Mesendoderm (in vitro differentiated cells): Measurements from ENCODE around the gene FCN2.

Experiments used
- DNase-seq: peaks from one replicate; pipeline ENCODE4 v3.0.0; 2013
- H2AK5ac ChIP-seq: 2 replicates; pipeline ENCODE4 v1.6.1; 2013; ENCODE audit warnings: low read length, inconsistent platforms
- H2BK120ac ChIP-seq: 2 replicates; pipeline ENCODE4 v1.6.1; 2013; ENCODE audit warnings: low read depth, mild to moderate bottlenecking, low read length, moderate library complexity, mixed read lengths
- H2BK15ac ChIP-seq: replicated peaks from 2 replicates; pipeline ENCODE4 v1.6.1; 2013; ENCODE audit warnings: low read depth, mild to moderate bottlenecking, moderate library complexity
- H2BK5ac ChIP-seq: 2 replicates; pipeline ENCODE4 v1.6.1; 2013; ENCODE audit warnings: low read length, inconsistent platforms
- H3K18ac ChIP-seq: 2 replicates; pipeline ENCODE4 v1.6.1; 2013; ENCODE audit warnings: mild to moderate bottlenecking, low read length, mixed read lengths
- H3K23ac ChIP-seq: one replicate; pipeline ENCODE4 v1.6.1; 2013; ENCODE audit warnings: low read length
- H3K27ac ChIP-seq: 2 replicates; pipeline ENCODE4 v1.5.1; 2013; ENCODE audit warnings: low read depth, mild to moderate bottlenecking, inconsistent platforms, low read length, moderate library complexity
- H3K27me3 ChIP-seq: 2 replicates; pipeline ENCODE4 v1.6.1; 2013; ENCODE audit warnings: low read length, control low read depth, mild to moderate bottlenecking, inconsistent platforms; ENCODE audit not compliant: insufficient read depth, poor library complexity
- H3K36me3 ChIP-seq: 2 replicates; pipeline ENCODE4 v1.6.1; 2013; ENCODE audit warnings: low read length, inconsistent platforms; ENCODE audit not compliant: control insufficient read depth, insufficient read depth
- H3K4ac ChIP-seq: one replicate; pipeline ENCODE4 v1.6.1; 2013; ENCODE audit warnings: low read depth, mild to moderate bottlenecking, low read length, moderate library complexity
- H3K4me1 ChIP-seq: 2 replicates; pipeline ENCODE4 v1.6.1; 2013; ENCODE audit warnings: low read depth, low read length, inconsistent platforms; ENCODE audit not compliant: control insufficient read depth
- H3K4me2 ChIP-seq: 2 replicates; pipeline ENCODE4 v1.6.1; 2013; ENCODE audit warnings: low read length
- H3K4me3 ChIP-seq: 2 replicates; pipeline ENCODE4 v1.5.1; 2013; ENCODE audit warnings: mild to moderate bottlenecking, low read length
- H3K56ac ChIP-seq: one replicate; pipeline ENCODE4 v1.6.1; 2013; ENCODE audit warnings: low read length
- H3K79me1 ChIP-seq: 2 replicates; pipeline ENCODE4 v1.6.1; 2013; ENCODE audit warnings: low read length, inconsistent platforms
- H3K79me2 ChIP-seq: 2 replicates; pipeline ENCODE4 v1.6.1; 2013; ENCODE audit warnings: mild to moderate bottlenecking, low read length; ENCODE audit not compliant: control insufficient read depth, insufficient read depth
- H3K9ac ChIP-seq: 2 replicates; pipeline ENCODE4 v1.6.1; 2013; ENCODE audit warnings: low read length, inconsistent platforms
- H4K5ac ChIP-seq: one replicate; pipeline ENCODE4 v1.6.1; 2013; ENCODE audit warnings: low read length
- H4K8ac ChIP-seq: one replicate; pipeline ENCODE4 v1.6.1; 2013; ENCODE audit warnings: low read depth, mild to moderate bottlenecking, control low read depth, low read length, moderate library complexity
- WGBS: extraction: QIAGEN DNeasy Blood & Tissue Kit; methylation state at CpG from one replicate; pipeline ENCODE4 v1.1.7; 2013; ENCODE audit warnings: low lambda C conversion rate, missing lambda C conversion rate; ENCODE audit not compliant: insufficient coverage; ENCODE audit errors: extremely low coverage; 5-methylcytosine and 5-hydroxymethylcytosine counted together

Gene FCN2

DNA sequence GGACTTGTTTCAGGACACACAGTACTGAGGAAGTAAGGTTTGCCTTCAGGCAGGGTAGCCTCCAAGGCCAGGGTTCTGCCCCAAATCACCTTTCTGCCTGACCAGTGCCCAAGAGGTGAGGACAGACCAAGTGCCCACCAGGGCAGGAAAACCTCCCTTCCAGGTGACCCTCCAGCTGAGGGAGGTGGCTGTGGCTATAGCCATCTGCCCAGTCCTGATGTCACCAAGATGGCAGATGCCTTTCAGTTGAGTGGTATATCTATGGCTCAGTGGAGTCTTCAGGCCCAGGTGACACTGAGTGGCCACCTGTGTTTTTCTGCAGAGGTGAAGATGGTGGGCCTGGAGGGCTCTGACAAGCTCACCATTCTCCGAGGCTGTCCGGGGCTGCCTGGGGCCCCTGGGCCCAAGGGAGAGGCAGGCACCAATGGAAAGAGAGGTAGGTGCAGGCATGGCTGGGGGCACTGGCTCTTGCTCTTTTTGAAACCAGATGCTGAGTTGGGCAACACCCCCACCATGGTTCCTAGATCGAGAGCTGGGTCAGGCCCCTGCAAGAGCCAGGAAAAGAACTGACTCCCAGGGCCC is 1.7 kb downstream of the FCN2 start:
- no peak overlapping the region for H2BK15ac ChIP-seq
- no peaks in the 10 kb centered on the region for H3K27me3 ChIP-seq
- H4K8ac ChIP-seq: no peak overlapping the region
- H3K18ac ChIP-seq: no peak overlapping the region
- no peak overlapping the region for H3K56ac ChIP-seq
- H3K79me2 ChIP-seq: no peaks in the 10 kb centered on the region
- no peak overlapping the region for H3K27ac ChIP-seq
- no peak overlapping the region for H2BK120ac ChIP-seq
- H3K4me3 ChIP-seq: no peak overlapping the region
- H3K36me3 ChIP-seq: no peaks in the 10 kb centered on the region
- no peaks in the 10 kb centered on the region for H3K79me1 ChIP-seq
- peak overlapping the region; percentile 80 for H3K23ac ChIP-seq
- no peak overlapping the region for H2AK5ac ChIP-seq
- no peak overlapping the region for H3K4me2 ChIP-seq
- no peak overlapping the region for H4K5ac ChIP-seq
- no peak for DNase-seq
- no CpG with 5 or more reads among the region's 3 CpGs for WGBS
- H2BK5ac ChIP-seq: no peak overlapping the region
- no peak overlapping the region for H3K9ac ChIP-seq
- no peaks in the 10 kb centered on the region for H3K4me1 ChIP-seq
- no peak overlapping the region for H3K4ac ChIP-seq

DNA sequence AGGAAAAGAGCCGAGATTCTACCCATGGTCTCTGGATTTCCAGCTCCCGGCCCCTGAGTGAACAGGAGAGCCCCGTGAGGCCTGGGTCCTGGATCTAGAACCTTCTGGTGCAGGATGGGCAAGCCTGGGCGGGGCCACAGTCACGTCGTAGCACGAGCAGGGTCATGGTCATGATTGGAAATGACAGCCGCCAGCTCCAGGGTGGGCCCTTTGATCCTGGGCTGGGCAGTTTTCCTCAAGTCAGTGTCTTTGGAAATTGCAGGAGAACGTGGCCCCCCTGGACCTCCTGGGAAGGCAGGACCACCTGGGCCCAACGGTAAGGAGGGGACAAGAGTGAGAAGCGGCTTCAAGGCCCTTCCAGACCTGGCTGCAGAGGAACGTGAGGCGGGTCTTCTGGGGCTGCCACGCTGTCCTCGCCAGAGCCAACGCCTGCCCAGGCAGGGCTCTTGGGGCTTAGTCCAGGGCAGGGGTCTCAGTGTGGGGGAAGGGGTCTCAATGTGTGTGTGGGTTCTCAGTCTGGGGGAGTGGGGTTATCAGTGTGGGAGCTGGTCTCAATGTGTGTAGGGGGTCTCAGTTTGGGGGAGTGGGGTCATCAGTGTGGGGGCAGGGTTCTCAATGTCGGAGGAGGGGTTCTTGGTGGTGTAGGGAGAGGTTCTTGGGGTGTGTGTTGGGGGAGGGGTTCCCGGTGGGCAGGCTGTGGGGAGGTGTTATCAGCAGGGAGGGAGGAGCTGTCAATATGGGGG is 2.6 kb downstream of the FCN2 start:
- H3K18ac ChIP-seq: no peak overlapping the region
- no peak overlapping the region for H3K4me3 ChIP-seq
- H3K36me3 ChIP-seq: no peaks in the 10 kb centered on the region
- no peak overlapping the region for H3K4me2 ChIP-seq
- no peak overlapping the region for H3K27ac ChIP-seq
- no CpG with 5 or more reads among the region's 18 CpGs for WGBS
- H3K79me1 ChIP-seq: no peaks in the 10 kb centered on the region
- no peak overlapping the region for H3K9ac ChIP-seq
- H2AK5ac ChIP-seq: no peak overlapping the region
- no peak overlapping the region for H3K4ac ChIP-seq
- no peaks in the 10 kb centered on the region for H3K4me1 ChIP-seq
- H4K5ac ChIP-seq: no peak overlapping the region
- no peak for DNase-seq
- no peak overlapping the region for H2BK120ac ChIP-seq
- no peaks in the 10 kb centered on the region for H3K79me2 ChIP-seq
- no peak overlapping the region for H2BK5ac ChIP-seq
- H2BK15ac ChIP-seq: no peak overlapping the region
- H4K8ac ChIP-seq: no peak overlapping the region
- no peaks in the 10 kb centered on the region for H3K27me3 ChIP-seq
- no peak overlapping the region for H3K56ac ChIP-seq
- no peak overlapping the region for H3K23ac ChIP-seq

DNA sequence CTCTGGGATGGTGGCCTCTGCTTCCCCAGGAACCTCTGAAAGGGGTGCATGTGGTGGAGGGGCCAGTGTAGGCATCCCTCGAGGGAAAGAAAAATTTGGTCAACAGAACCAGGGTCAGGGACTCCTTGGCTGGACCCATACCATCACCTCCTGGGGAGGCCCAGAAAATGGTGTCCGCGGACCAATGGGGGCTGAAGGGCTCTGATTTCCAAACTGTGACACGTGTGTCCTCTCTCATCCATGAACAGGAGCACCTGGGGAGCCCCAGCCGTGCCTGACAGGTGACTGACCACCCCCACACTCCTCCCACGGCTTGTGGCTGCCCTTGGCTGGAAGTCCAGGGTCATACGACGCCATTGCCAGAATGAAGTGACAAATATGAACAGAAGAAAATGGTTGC is 3.9 kb downstream of the FCN2 start:
- Histone ChIP-seq H3K4me1 (no peaks in the 10 kb centered on the region), H3K18ac (no peak overlapping the region), H3K4me2 (no peak overlapping the region), H3K4ac (no peak overlapping the region), H2AK5ac (no peak overlapping the region), H3K56ac (no peak overlapping the region), H2BK5ac (no peak overlapping the region), H4K8ac (no peak overlapping the region), H3K79me1 (no peaks in the 10 kb centered on the region), H3K27ac (no peak overlapping the region), H2BK15ac (no peak overlapping the region), H3K4me3 (no peak overlapping the region), H4K5ac (no peak overlapping the region), H3K79me2 (no peaks in the 10 kb centered on the region), H3K36me3 (no peaks in the 10 kb centered on the region), H3K9ac (no peak overlapping the region), H3K27me3 (no peaks in the 10 kb centered on the region), H2BK120ac (no peak overlapping the region), H3K23ac (no peak overlapping the region)
- DNase-seq: no peak
- no CpG with 5 or more reads among the region's 8 CpGs for WGBS

DNA sequence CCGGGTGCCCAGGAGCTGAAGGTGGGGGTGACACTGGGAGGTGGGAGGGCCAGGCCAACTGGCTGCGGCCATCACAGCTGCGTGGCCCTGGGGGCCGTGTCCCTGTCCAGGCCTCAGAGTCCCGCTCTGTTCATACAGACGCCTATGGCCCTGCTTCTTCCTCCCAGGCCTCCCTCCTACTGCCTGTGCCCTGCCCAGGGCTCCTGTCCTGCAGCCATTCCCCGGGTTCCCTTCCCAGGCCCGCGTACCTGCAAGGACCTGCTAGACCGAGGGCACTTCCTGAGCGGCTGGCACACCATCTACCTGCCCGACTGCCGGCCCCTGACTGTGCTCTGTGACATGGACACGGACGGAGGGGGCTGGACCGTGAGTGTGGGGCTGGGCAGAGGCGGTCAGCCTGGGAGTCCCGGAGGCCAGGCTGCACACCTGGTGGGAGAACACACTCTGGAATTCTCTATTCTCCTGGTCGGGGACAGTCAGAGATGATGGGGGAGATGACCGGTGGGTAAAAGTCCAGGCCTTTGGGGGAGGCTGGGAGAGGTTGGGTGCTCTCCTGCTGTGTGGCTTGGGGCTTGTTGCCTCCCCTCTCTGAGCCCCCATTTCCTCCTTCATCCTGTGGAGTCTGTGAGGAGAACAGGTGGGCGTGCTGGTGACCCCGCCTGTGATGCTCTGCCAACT is 4.5 kb downstream of the FCN2 start:
- no CpG with 5 or more reads among the region's 22 CpGs for WGBS
- Histone ChIP-seq H3K23ac (no peak overlapping the region), H3K36me3 (no peaks in the 10 kb centered on the region), H4K5ac (no peak overlapping the region), H3K79me1 (no peaks in the 10 kb centered on the region), H2BK5ac (no peak overlapping the region), H3K4me3 (no peak overlapping the region), H3K27me3 (no peaks in the 10 kb centered on the region), H3K4me2 (no peak overlapping the region), H4K8ac (no peak overlapping the region), H3K79me2 (no peaks in the 10 kb centered on the region), H2BK15ac (no peak overlapping the region), H2BK120ac (no peak overlapping the region), H3K9ac (no peak overlapping the region), H2AK5ac (no peak overlapping the region), H3K4me1 (no peaks in the 10 kb centered on the region), H3K18ac (no peak overlapping the region), H3K4ac (no peak overlapping the region), H3K27ac (no peak overlapping the region), H3K56ac (no peak overlapping the region)
- no peak for DNase-seq

DNA sequence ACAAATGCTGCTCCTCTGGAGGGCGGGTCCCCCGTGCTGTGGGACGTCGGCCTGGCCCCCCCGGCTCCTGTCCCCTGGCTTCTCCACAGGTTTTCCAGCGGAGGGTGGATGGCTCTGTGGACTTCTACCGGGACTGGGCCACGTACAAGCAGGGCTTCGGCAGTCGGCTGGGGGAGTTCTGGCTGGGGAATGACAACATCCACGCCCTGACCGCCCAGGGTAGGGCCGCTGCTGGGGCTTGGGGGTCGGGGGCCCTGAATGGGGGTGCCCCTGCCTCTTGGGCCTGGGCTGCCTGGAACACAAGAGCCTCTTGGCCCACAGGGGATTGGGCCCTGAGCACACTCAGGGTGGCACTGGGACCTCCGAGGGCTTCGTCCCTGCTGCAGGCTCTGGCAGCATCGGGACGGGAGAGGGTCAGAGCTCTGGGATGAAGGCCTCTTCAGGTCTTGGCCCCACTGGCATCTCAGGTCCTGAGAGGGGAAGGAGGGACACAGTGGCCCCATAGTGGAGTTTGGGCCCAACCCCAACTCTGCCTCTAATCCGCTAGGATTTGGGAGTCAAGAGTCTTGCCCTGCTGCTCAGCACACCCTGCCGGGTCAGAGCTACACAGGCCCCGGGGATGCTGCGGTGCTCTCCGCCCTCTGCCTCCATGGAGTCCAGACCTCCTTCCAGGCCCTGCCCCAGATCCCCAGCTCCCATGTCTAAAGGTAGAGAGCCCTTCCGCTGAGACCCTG is 5.2 kb downstream of the FCN2 start:
- no peaks in the 10 kb centered on the region for H3K79me1 ChIP-seq
- no peaks in the 10 kb centered on the region for H3K79me2 ChIP-seq
- no peak overlapping the region for H2BK15ac ChIP-seq
- H4K5ac ChIP-seq: no peak overlapping the region
- H3K4me2 ChIP-seq: no peak overlapping the region
- no peak overlapping the region for H3K18ac ChIP-seq
- no peak overlapping the region for H3K4me3 ChIP-seq
- DNase-seq: no peak
- H2AK5ac ChIP-seq: no peak overlapping the region
- H2BK5ac ChIP-seq: no peak overlapping the region
- WGBS: no CpG with 5 or more reads among the region's 24 CpGs
- no peak overlapping the region for H3K56ac ChIP-seq
- H3K36me3 ChIP-seq: no peaks in the 10 kb centered on the region
- H3K9ac ChIP-seq: no peak overlapping the region
- H2BK120ac ChIP-seq: no peak overlapping the region
- no peaks in the 10 kb centered on the region for H3K27me3 ChIP-seq
- no peaks in the 10 kb centered on the region for H3K4me1 ChIP-seq
- no peak overlapping the region for H3K23ac ChIP-seq
- no peak overlapping the region for H3K4ac ChIP-seq
- no peak overlapping the region for H3K27ac ChIP-seq
- H4K8ac ChIP-seq: no peak overlapping the region
